ENCODE measurements around the gene IGFLR1. TPM values are rescaled to one million over a fixed set of nuclear protein-coding genes. Genes with fewer than 3 reads are reported as not detected.

The IGFLR1 gene
- total RNA-seq, 1 experiment from 2014 or later = 9.9 TPM

DNA sequence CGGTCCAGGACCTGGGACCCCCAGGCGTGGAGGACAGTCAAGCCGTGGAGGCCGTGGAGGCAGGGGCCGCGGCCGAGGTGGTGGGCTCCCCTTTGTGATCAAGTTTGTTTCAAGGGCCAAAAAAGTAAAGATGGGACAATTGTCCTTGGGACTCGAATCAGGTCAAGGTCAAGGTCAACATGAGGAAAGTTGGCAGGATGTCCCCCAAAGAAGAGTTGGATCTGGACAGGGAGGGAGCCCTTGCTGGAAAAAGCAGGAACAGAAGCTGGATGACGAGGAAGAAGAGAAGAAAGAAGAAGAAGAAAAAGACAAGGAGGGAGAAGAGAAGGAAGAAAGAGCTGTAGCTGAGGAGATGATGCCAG lies 22.1 kb downstream of the IGFLR1 start (continued):
- TF ChIP-seq ZNF425 (CRISPR knock-in tag; conservative IDR thresholded peaks at IDR 0.05) (no peak), JUN (CRISPR knock-in tag; IDR thresholded peaks at IDR 0.05) (no peak), ZNF263 (CRISPR knock-in tag; IDR thresholded peaks at IDR 0.05; ENCODE audit: low read depth) (no peak)
- TF ChIP-seq, protein P1, sequence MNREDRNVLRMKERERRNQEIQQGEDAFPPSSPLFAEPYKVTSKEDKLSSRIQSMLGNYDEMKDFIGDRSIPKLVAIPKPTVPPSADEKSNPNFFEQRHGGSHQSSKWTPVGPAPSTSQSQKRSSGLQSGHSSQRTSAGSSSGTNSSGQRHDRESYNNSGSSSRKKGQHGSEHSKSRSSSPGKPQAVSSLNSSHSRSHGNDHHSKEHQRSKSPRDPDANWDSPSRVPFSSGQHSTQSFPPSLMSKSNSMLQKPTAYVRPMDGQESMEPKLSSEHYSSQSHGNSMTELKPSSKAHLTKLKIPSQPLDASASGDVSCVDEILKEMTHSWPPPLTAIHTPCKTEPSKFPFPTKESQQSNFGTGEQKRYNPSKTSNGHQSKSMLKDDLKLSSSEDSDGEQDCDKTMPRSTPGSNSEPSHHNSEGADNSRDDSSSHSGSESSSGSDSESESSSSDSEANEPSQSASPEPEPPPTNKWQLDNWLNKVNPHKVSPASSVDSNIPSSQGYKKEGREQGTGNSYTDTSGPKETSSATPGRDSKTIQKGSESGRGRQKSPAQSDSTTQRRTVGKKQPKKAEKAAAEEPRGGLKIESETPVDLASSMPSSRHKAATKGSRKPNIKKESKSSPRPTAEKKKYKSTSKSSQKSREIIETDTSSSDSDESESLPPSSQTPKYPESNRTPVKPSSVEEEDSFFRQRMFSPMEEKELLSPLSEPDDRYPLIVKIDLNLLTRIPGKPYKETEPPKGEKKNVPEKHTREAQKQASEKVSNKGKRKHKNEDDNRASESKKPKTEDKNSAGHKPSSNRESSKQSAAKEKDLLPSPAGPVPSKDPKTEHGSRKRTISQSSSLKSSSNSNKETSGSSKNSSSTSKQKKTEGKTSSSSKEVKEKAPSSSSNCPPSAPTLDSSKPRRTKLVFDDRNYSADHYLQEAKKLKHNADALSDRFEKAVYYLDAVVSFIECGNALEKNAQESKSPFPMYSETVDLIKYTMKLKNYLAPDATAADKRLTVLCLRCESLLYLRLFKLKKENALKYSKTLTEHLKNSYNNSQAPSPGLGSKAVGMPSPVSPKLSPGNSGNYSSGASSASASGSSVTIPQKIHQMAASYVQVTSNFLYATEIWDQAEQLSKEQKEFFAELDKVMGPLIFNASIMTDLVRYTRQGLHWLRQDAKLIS (CRISPR knock-in tag; IDR thresholded peaks at IDR 0.05; ENCODE audit: borderline replicate concordance) = no peak

DNA sequence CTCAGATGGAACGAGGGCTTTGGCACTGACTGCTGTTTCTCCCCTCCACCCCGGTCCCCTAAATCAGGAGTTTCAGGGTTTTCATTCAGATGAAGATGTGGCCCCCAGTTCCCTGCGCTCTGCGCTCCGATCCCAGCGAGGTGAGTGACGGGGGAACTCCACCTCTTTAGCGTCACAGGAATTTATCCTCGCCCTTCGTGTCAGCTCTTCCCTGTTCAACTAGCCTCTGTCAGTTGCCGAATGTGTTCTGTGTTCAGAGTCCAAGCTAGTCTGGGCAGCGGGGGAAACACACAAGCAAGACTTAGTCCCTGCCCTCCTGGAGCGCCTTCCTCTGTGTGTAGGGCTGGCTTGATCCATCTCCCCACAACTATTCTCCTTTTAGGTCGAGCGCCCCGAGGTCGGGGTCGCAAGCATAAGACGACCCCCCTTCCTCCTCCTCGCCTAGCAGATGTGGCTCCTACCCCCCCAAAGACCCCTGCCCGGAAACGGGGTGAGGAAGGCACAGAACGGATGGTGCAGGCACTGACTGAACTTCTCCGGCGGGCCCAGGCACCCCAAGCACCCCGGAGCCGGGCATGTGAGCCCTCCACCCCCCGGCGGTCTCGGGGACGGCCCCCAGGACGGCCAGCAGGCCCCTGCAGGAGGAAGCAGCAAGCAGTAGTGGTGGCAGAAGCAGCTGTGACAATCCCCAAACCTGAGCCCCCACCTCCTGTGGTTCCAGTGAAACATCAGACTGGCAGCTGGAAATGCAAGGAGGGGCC lies 22.7 kb downstream of the IGFLR1 start:
- peak overlapping the region; percentile 85 for H3K27ac Mint-ChIP-seq
- peaks cover 21% of the 10 kb centered on the region for H3K4me1 Mint-ChIP-seq
- peaks cover 23% of the 10 kb centered on the region for H3K36me3 Mint-ChIP-seq
- H3K9me3 Mint-ChIP-seq = no peaks in the 10 kb centered on the region
- H3K4me3 Mint-ChIP-seq = peak overlapping the region; percentile 79
- POLR2A ChIA-PET = no interaction called here
- ATAC-seq (no peak), DNase-seq (ENCODE audit: low spot score) (no peak)
- no peaks in the 10 kb centered on the region for H3K27me3 Mint-ChIP-seq (ENCODE audit: low read depth)
- no peak for TF ChIP-seq ATF1 (CRISPR knock-in tag; IDR thresholded peaks at IDR 0.05)
- TF ChIP-seq, protein P2, sequence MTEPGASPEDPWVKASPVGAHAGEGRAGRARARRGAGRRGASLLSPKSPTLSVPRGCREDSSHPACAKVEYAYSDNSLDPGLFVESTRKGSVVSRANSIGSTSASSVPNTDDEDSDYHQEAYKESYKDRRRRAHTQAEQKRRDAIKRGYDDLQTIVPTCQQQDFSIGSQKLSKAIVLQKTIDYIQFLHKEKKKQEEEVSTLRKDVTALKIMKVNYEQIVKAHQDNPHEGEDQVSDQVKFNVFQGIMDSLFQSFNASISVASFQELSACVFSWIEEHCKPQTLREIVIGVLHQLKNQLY (CRISPR knock-in tag; IDR thresholded peaks at IDR 0.05) = no peak
- CTCF ChIA-PET = interaction anchor here (1.0 to 1.7 kb wide), 4 partner anchors 17 to 101 kb away, joined by 3 to 7 read pairs (median 4); no protein-coding TSS in a partner anchor

GRCh38 chr19:35718345-35719041 lies 23.8 kb downstream of the IGFLR1 start:
- CTCF ChIA-PET = interaction anchor here (1.0 to 1.7 kb wide), 5 partner anchors 16 to 102 kb away, joined by 3 to 7 read pairs (median 4); partner anchors contain the start of gene LIN37
- H3K4me1 Mint-ChIP-seq = peaks cover 32% of the 10 kb centered on the region
- DNase-seq (ENCODE audit: low spot score) = peak; percentile 26
- peak overlapping the region; percentile 79 for H3K4me3 Mint-ChIP-seq
- peaks cover 14% of the 10 kb centered on the region for H3K36me3 Mint-ChIP-seq
- POLR2A ChIA-PET = interaction anchor here (0.5 to 1.4 kb wide), 3 partner anchors 22 to 450 kb away, joined by 3 to 9 read pairs (median 3); partner anchors contain the start of genes PSENEN and U2AF1L4
- H3K9me3 Mint-ChIP-seq = no peaks in the 10 kb centered on the region
- ATAC-seq = no peak
- TF ChIP-seq MAX (CRISPR knock-in tag; IDR thresholded peaks at IDR 0.05) = no peak
- TF ChIP-seq, protein P3, sequence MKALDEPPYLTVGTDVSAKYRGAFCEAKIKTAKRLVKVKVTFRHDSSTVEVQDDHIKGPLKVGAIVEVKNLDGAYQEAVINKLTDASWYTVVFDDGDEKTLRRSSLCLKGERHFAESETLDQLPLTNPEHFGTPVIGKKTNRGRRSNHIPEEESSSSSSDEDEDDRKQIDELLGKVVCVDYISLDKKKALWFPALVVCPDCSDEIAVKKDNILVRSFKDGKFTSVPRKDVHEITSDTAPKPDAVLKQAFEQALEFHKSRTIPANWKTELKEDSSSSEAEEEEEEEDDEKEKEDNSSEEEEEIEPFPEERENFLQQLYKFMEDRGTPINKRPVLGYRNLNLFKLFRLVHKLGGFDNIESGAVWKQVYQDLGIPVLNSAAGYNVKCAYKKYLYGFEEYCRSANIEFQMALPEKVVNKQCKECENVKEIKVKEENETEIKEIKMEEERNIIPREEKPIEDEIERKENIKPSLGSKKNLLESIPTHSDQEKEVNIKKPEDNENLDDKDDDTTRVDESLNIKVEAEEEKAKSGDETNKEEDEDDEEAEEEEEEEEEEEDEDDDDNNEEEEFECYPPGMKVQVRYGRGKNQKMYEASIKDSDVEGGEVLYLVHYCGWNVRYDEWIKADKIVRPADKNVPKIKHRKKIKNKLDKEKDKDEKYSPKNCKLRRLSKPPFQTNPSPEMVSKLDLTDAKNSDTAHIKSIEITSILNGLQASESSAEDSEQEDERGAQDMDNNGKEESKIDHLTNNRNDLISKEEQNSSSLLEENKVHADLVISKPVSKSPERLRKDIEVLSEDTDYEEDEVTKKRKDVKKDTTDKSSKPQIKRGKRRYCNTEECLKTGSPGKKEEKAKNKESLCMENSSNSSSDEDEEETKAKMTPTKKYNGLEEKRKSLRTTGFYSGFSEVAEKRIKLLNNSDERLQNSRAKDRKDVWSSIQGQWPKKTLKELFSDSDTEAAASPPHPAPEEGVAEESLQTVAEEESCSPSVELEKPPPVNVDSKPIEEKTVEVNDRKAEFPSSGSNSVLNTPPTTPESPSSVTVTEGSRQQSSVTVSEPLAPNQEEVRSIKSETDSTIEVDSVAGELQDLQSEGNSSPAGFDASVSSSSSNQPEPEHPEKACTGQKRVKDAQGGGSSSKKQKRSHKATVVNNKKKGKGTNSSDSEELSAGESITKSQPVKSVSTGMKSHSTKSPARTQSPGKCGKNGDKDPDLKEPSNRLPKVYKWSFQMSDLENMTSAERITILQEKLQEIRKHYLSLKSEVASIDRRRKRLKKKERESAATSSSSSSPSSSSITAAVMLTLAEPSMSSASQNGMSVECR (CRISPR knock-in tag; IDR thresholded peaks at IDR 0.05; ENCODE audit: borderline replicate concordance) = 0 out of 2 replicates have a peak, but pooled peaks have one; percentile 25
- no peaks in the 10 kb centered on the region for H3K27me3 Mint-ChIP-seq (ENCODE audit: low read depth)
- H3K27ac Mint-ChIP-seq = no peak overlapping the region
